GM21447 (cell line): ENCODE results near the gene MAP3K5.

Experiments used
- ATAC-seq: cut with Tn5 transposase; IDR thresholded peaks from one replicate; pipeline ENCODE4 v1.9.1; 2021; ENCODE audit not compliant: unreplicated experiment

Gene MAP3K5

DNA sequence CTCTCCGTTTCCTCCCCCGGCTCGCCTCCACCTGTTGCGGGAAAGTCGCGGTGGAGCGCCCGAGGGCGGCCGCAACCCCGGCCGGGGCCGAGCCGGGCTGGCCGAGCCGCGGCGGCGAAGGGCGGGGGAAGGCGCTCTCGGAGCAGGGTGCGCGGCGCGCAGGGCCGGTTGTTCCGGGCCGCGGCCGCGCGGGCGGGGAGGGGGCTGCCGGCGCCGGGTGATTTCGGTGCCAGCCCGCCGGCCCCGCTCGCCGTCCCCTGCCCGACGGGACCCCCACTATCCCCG lies 242.3 kb downstream of the MAP3K5 start:
- peak; percentile 48 for ATAC-seq

DNA sequence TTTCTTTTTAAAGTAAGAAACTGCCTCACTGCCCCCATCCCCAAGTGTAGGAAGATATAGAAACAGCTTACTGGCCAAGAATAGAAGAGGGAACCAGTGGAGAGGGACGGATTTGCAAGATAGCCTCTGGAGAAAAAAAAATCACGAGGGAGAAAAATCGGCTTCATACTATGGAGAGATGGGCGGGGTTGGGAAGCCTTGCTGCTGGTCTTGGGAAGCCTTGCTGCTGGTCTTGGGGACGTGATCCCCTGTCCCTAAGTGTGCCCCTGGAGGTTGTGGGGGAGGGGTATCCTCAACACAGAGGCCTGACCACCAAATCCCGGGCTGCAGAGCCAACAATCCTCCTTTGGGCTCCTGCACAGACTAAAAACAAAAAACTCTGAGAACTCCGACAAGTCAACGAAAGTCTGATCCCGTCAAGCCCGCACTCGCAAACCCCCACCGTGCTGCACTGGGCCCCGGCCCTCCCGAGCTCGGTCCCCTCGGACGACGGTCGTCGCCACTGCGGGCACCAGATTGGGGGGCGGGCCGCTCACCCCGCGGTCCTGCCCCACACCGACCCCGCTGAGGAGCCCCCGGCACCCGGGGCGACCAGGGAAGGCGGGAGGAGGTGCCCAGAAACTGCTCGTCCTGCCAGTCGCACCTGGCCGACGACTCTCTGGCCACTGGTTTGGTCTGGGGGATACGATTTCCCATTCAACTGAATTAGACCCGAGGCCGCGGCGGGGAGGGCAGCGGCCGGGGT lies 242.8 kb downstream of the MAP3K5 start:
- no peak for ATAC-seq

GRCh38 chr6:136548582-136549299 lies 243.5 kb downstream of the MAP3K5 start:
- no peak for ATAC-seq

- no peak for ATAC-seq
Measured at GRCh38 chr6:136547871-136548270, 244.4 kb downstream of the MAP3K5 start.

DNA sequence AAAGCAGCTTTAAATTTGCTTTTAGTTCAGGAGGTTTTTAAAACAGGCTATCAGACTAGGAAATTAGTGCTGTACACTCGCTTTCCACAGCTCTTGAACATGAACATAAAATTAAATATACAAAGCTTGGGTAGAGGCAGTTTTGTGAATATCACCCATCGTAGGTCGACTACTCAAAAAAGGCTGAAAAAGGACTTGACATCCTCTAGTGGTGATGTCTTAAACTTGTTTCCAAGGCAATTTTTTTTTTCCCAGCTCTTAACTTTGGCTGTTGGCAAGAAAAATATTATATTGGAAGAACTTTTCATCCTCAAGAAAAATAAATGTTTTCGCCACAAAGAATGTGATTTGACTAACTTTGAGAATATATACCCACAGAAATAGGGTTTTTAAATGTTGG lies 244.9 kb downstream of the MAP3K5 start:
- ATAC-seq, result no peak

DNA sequence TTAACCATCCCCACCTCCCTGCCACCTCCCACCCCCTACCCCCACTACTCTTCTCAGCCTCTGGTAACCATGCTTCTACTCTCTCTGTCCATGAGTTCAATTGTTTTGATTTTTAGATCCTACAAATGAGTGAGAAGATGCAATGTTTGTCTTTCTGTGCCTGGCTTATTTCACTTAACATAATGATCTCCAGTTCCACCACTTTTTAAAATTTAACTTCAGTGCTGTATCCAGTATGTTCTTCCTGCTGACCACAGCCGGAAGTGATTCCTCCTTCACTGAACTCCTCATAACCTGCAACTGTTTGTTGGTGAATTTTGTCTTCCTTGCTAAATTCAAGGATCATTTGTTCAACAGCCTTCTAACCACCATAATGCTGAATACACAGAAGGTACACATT lies 245.9 kb downstream of the MAP3K5 start:
- no peak for ATAC-seq

GRCh38 chr6:136544326-136544725 lies 248.0 kb downstream of the MAP3K5 start:
- ATAC-seq, result no peak

DNA sequence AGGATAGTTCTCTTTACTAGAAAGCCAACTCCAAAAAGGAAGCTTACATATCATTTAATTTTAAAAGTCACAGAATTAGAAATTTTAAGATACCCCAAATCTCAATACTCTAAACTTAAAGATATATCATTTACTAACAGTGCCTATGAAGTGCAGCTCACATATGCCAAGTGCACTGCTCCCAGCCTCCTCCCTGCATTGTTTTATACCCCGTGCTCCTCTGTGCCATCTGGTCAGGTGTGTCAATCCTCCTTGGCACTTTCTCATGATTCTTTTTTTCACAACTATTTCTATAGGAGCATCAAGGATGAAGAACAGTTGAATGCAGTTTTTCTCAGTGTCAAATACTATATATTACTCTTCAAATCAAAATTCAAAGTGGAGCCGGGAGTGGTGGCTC lies 250.9 kb downstream of the MAP3K5 start:
- no peak for ATAC-seq

GRCh38 chr6:136539967-136540652 lies 252.2 kb downstream of the MAP3K5 start:
- ATAC-seq, result no peak

DNA sequence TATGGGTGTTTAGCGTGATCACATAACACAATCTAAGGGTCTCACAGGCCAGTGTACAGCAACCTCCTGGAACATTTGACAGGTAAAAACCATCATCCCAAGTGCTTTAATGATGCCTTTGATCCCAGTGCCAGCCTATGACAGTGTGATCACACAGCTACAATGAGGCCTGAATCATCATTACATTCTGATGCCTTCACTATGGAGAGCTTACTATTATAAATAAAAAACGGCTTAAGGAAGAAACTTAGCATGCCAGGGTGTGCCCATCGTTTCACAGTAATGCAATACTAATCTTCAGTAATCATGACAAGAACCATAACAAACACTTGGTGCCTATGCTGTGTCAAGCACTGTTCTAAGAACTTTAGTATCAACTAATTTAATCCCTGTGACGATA lies 253.4 kb downstream of the MAP3K5 start:
- no peak for ATAC-seq

DNA sequence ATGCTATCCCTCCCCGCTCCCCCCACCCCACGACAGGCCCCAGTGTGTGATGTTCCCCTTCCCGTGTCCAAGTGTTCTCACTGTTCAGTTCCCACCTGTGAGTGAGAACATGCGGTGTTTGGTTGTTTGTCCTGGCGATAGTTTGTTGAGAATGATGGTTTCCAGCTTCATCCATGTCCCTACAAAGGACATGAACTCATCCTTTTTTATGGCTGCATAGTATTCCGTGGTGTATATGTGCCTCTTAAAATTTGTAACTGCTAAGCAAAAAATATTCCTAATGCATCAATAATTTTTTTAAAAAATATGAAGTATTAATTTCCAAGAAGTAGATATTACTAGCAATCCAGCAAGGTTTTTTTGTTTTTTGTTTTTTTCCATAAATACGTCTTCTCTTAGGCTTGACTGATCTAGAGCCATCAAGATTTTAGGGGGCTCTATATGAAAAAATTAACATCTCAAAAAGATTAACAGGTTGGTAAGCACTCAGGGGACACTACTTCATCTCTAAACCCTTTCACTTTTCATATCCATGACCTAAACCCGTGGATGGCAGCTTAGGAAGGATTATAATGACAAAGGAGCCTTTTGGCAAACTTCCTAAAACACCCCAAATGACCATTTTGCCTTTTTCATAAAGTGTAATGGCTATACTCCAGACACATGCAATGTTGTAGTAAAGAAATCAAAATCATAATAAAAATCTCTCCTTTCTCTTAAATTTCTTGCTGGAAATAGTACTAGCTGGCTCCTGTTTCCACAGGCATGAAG lies 256.2 kb downstream of the MAP3K5 start:
- no peak for ATAC-seq

- no peak for ATAC-seq
Measured at GRCh38 chr6:136535017-136535765, 257.1 kb downstream of the MAP3K5 start.

DNA sequence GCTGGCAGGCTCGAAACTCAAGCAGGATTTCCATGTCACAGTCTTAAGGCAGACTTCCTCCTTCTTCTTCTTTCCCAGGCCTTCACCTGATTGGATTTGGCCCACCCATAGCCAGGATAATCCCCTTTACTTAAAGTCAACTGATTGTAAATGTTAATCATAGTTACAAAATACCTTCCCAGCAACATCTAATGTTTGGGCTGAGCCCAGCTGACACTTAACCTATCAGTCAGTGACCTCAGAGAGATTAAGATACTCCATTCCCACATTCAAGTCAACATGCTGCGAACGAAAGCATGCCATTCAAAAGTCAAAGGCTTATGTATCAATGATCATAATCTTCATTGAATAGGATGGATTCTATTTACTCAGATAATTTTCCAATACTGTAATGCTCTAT lies 258.0 kb downstream of the MAP3K5 start:
- ATAC-seq, result no peak

DNA sequence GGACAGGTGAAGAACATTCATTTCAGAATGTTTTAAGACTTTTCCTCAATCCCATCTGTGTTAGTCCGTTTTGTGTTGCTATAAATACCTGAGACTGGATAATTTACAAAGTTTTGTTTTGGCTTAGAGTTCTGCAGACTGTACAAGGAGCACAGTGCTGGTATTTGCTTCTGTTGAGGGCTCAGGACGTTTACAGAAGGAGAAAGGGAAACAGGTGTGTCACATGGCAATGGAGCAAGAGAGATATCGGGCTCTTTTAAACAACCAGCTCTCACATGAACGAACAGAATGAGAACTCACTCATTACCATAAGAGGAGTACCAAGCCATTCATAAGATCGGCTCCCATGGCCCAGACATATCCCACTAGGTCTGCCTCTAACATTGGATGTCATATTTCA lies 258.8 kb downstream of the MAP3K5 start:
- no peak for ATAC-seq

DNA sequence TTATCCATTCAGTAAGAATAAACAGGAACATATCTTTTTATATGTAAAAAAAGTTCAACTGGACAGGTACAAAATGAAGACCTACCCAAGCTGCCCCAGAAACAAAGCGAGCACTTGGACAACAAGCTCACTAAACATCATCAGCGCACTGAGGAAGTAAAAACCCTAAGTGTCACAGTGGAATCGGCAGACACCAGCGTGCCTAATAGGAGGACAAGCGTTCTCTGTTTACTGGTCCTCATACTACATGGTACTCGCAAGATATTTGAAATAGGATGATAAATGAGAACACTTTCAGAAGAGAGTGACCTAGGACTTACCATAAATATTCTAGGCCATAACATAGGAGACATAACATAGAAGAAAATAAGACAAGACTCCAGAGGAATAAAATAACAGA lies 260.2 kb downstream of the MAP3K5 start:
- ATAC-seq, result no peak

DNA sequence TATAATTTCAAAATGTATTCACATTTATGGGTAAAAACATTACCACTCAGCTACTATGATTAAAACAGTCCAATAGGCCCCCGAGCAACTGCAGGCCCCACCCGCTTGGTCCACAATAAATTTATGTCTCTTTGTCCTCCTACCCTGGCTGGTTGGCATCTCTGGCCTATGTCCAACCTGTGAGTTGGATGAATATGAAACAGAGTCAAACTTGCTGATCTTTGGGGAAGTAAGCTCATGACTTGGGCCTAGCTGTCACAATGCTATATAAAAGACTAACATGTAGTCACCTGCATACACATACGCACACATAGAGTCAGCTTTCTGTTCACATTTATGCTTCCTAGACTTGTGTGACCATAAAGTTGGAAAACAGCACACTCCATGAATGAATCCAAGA lies 262.6 kb downstream of the MAP3K5 start:
- no peak for ATAC-seq

- no peak for ATAC-seq
Measured at GRCh38 chr6:136528477-136528876, 263.8 kb downstream of the MAP3K5 start.

DNA sequence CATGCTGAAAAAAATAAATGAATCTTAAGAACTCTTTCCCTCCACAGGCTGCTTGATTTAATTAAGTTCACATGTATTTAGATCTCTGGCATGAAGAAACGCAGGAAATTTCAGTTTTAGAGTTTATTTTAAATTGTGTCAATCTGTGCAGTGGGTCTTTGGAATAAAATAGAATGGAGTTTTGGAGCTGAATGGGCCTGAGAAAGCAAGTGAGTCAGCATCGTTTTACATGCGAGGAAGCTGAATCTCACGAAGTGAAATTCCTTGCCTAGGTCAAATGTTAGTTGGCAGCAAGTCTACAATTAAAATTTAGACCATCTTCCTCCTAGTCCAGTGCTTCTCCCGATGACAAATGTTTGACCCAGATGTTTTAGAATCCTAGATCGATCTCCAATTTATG lies 264.4 kb downstream of the MAP3K5 start:
- ATAC-seq, result no peak

DNA sequence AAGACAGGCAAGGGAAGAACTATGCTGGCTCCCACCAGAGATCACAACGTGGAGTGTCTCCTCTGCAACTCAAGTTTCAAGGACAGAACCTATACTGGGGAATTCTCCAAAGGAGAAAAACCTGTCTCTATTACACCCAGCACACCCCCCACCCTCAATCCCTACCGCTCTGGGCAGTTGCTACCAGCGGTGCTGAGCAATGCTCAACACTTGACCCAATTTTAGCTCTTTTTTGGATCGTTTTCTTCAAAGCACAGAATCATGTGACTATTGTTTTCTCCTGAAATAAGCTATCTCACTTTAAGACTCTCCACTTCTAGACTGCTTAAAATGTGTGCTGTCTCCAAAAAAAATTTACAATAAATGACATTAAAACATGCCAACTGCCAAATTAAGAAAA lies 265.3 kb downstream of the MAP3K5 start:
- ATAC-seq, result no peak

- no peak for ATAC-seq
Measured at GRCh38 chr6:136526196-136526930, 265.9 kb downstream of the MAP3K5 start.
